Nephron (organoid): ENCODE results near the gene RPLP1.

Source experiments
- H3K27ac Mint-ChIP-seq, 3 experiments: 2 replicates each; pipeline ENCODE4 v1.8.0; 2020; ENCODE audit warnings: mixed read lengths in 3 of 3, mild to moderate bottlenecking in 2 of 3, moderate library complexity in 1 of 3
- H3K27me3 Mint-ChIP-seq: 2 replicates; pipeline ENCODE4 v1.8.0; 2021; ENCODE audit warnings: low read depth, mild to moderate bottlenecking, moderate library complexity, mixed read lengths
- H3K36me3 Mint-ChIP-seq: 2 replicates; pipeline ENCODE4 v1.8.0; 2020; ENCODE audit warnings: low read depth, mixed read lengths
- H3K4me1 Mint-ChIP-seq: 2 replicates; pipeline ENCODE4 v1.8.0; 2020; ENCODE audit warnings: mixed read lengths
- H3K4me3 Mint-ChIP-seq, 3 experiments: 2 replicates each; pipeline ENCODE4 v1.8.0; 2020; ENCODE audit warnings: mild to moderate bottlenecking in 3 of 3, mixed read lengths in 3 of 3, moderate library complexity in 2 of 3
- H3K9me3 Mint-ChIP-seq: 2 replicates; pipeline ENCODE4 v1.8.0; 2020; ENCODE audit warnings: mixed read lengths
- TF ChIP-seq, protein P1 (sequence below), 3 experiments: fragments of 200-600 bp; sonication (generic); IDR thresholded peaks; one replicate each; pipeline ENCODE4 v1.5.0; 2021; ENCODE audit warnings: antibody characterized with exemption in 3 of 3; ENCODE audit not compliant: unreplicated experiment in 3 of 3

Gene RPLP1

DNA sequence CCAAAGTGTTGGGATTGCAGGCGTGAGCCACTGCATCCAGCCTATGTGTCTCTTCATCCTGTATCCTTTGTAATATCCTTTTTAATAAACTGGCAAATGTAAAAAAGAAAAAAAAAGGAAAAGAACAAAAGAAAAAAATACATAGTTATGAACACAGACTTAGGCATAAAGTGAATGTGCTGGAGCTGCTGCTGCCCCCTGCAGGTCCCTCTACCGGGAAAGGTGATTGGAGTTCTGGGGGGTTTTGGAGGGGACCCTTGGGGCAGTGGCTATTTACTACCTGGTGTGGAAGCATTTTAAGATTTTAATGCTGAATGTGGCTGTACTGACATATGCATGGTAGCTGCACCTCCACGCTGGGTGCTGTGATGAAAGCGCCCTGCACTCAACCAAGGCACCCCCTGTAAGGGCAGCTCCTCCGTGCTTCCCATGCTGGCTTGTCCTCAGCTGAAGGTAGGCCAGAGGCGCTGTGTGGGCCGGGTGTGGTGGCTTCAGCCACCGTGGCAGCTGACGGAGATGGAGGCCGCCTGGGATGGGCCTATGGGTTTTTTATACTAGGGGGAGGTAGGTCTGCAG is 49.9 kb downstream of the RPLP1 start:
- no peaks in the 10 kb centered on the region for H3K36me3 Mint-ChIP-seq
- TF ChIP-seq, protein P1, sequence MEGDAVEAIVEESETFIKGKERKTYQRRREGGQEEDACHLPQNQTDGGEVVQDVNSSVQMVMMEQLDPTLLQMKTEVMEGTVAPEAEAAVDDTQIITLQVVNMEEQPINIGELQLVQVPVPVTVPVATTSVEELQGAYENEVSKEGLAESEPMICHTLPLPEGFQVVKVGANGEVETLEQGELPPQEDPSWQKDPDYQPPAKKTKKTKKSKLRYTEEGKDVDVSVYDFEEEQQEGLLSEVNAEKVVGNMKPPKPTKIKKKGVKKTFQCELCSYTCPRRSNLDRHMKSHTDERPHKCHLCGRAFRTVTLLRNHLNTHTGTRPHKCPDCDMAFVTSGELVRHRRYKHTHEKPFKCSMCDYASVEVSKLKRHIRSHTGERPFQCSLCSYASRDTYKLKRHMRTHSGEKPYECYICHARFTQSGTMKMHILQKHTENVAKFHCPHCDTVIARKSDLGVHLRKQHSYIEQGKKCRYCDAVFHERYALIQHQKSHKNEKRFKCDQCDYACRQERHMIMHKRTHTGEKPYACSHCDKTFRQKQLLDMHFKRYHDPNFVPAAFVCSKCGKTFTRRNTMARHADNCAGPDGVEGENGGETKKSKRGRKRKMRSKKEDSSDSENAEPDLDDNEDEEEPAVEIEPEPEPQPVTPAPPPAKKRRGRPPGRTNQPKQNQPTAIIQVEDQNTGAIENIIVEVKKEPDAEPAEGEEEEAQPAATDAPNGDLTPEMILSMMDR (IDR thresholded peaks at IDR 0.05; ENCODE audit: unreplicated experiment in 3 of 3): no peak
- H3K4me3 Mint-ChIP-seq: no peak overlapping the region
- H3K9me3 Mint-ChIP-seq: no peaks in the 10 kb centered on the region
- peaks cover 30% of the 10 kb centered on the region for H3K4me1 Mint-ChIP-seq
- H3K27ac Mint-ChIP-seq: no peak overlapping the region
- H3K27me3 Mint-ChIP-seq: peaks cover 16% of the 10 kb centered on the region

DNA sequence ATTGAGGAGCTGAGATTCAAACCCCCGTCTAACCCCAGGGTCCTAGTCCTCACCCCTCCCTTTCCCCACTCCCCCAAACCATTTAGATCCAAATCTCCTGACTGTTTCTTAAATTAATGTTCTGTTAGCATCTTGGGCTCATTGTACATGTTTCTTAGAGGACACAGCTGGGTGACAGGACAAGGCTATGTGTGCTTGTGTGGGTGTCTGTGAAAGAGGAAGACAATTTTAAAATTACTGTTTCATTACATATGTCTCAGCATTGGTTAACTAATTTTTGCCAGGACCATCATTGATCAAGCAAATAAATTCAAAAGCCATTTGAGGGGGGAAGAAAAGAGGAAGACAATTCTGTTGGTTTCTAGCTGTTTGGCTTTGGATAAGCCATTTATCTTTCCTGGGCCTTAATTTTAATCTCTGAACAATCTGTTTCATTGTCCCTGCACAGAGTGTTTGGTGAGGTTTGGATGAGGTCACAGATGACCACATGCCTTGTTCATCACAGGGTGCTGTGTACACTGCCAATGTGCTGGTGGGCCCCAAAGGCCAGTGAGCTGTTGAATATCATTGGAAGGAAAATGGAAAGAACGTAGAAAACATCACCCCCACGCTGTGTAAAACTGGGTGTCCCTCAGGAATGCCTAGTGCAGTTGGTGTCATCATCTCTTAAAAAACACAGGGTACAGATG is 51.9 kb downstream of the RPLP1 start:
- TF ChIP-seq, protein P1 (IDR thresholded peaks at IDR 0.05; ENCODE audit: unreplicated experiment in 3 of 3): no peak
- no peak overlapping the region for H3K27ac Mint-ChIP-seq
- H3K4me1 Mint-ChIP-seq: peaks cover 11% of the 10 kb centered on the region
- H3K9me3 Mint-ChIP-seq: peaks cover 4% of the 10 kb centered on the region
- no peaks in the 10 kb centered on the region for H3K36me3 Mint-ChIP-seq
- no peak overlapping the region for H3K4me3 Mint-ChIP-seq
- peaks cover 11% of the 10 kb centered on the region for H3K27me3 Mint-ChIP-seq
